OCI-LY7 (cell line): ENCODE data around the gene VAT1.

Source experiments
- CTCF ChIP-seq: fragments of 200-600 bp; sonication (generic); conservative IDR thresholded peaks from 2 replicates; pipeline ENCODE4 v1.5.1; 2014; ENCODE audit warnings: mild to moderate bottlenecking, antibody characterized with exemption, low read length, moderate library complexity, mixed read lengths
- EZH2phosphoT487 ChIP-seq: fragments of 200-600 bp; sonication (generic); IDR thresholded peaks from 2 replicates; pipeline ENCODE4 v1.6.1; 2018; ENCODE audit warnings: low read depth, borderline replicate concordance, mild to moderate bottlenecking, mixed run types, antibody characterized with exemption, low read length, moderate library complexity, mixed read lengths

DNA sequence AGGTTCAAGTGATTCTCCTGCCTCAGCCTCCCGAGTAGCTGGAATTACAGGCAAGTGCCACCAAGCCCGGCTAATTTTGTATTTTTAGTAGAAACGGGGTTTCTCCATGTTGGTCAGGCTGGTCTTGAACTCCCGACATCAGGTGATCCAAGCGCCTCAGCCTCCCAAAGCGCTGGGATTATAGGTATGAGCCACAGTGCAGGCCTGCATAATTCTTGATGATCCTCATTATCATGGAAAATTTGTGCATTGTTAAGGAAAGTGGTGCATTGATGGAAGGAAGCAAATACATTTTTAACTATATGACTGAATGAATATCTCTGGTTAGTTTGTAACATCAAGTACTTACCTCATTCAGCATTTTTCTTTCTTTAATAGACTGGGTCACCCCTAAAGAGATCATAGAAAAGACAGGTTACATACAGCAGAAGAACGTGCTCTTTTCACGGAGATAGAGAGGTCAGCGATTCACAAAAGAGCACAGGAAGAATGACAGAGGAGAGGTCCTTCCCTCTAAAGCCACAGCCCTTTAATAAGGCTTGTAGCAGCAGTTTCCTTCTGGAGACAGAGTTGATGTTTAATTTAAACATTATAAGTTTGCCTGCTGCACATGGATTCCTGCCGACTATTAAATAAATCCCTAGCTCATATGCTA, 40.9 kb upstream of the VAT1 start:
- TF ChIP-seq CTCF (no peak), EZH2phosphoT487 (no peak)
